DND-41 (cell line): ENCODE measurements around the gene TBCD.

Experiments
- EZH2 ChIP-seq: IDR thresholded peaks from 3 replicates; pipeline ENCODE4 v1.6.1; 2012; ENCODE audit warnings: borderline replicate concordance, low read depth, mild to moderate bottlenecking, moderate library complexity, low read length, inconsistent platforms; ENCODE audit not compliant: severe bottlenecking
- TF ChIP-seq, protein P1 (sequence below): IDR thresholded peaks from 2 replicates; pipeline ENCODE4 v1.5.1; 2012; ENCODE audit warnings: borderline replicate concordance, low read length, moderate library complexity, mild to moderate bottlenecking; ENCODE audit not compliant: poor library complexity, severe bottlenecking; ENCODE audit errors: extremely low read depth

DNA sequence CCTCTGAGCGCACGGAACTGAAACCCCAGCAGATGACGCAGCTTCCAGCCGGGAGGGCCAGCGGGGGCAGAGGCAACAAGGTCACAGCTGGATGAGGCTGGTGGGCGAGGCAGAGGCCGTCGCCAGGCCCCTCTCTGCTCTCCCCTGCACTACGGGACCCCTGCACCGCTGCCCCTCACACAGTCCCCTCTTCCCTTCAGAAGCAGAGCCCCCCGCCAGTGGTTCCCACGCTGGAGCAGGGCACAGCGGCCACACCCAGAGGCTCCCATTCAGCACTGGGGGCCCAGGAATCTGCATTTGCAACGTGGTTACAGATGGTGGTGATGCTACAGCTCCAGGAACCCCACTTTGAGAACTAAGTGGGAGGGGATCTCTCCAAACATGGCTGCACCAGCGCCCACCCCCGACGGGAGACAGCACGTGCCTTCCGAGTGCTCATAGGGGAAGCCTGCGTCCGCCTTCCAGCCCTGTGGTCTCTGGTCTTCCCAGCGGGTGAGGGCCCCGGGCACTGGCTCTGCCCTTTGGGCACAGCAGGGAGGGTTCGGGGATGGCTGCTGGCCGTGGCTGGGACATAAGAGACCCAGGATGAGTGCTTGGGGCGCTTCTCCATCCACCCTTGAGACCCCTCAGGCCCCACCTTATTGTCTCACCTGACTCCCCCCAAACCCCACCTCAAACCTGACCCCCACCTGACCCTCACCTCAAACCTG is 48.7 kb upstream of the TBCD start:
- TF ChIP-seq, protein P1, sequence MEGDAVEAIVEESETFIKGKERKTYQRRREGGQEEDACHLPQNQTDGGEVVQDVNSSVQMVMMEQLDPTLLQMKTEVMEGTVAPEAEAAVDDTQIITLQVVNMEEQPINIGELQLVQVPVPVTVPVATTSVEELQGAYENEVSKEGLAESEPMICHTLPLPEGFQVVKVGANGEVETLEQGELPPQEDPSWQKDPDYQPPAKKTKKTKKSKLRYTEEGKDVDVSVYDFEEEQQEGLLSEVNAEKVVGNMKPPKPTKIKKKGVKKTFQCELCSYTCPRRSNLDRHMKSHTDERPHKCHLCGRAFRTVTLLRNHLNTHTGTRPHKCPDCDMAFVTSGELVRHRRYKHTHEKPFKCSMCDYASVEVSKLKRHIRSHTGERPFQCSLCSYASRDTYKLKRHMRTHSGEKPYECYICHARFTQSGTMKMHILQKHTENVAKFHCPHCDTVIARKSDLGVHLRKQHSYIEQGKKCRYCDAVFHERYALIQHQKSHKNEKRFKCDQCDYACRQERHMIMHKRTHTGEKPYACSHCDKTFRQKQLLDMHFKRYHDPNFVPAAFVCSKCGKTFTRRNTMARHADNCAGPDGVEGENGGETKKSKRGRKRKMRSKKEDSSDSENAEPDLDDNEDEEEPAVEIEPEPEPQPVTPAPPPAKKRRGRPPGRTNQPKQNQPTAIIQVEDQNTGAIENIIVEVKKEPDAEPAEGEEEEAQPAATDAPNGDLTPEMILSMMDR, result no peak
- no peak for TF ChIP-seq EZH2
